A673 (cell line): ENCODE measurements around the gene TEFM.

Experiments used
- EZH2 ChIP-seq: fragments of 200-600 bp; sonication (generic); IDR thresholded peaks from 2 replicates; pipeline ENCODE4 v1.6.1; 2017; ENCODE audit warnings: borderline replicate concordance, low read depth, mild to moderate bottlenecking, mixed read lengths, antibody characterized with exemption, low read length; ENCODE audit not compliant: poor library complexity, severe bottlenecking
- TF ChIP-seq, protein P1 (sequence below): fragments of 300-800, 200-600 bp; sonication (generic); conservative IDR thresholded peaks from 2 replicates; pipeline ENCODE4 v1.5.1; 2017; ENCODE audit warnings: low read depth, mild to moderate bottlenecking, antibody characterized with exemption, low read length, moderate library complexity, mixed read lengths

- TF ChIP-seq, protein P1, sequence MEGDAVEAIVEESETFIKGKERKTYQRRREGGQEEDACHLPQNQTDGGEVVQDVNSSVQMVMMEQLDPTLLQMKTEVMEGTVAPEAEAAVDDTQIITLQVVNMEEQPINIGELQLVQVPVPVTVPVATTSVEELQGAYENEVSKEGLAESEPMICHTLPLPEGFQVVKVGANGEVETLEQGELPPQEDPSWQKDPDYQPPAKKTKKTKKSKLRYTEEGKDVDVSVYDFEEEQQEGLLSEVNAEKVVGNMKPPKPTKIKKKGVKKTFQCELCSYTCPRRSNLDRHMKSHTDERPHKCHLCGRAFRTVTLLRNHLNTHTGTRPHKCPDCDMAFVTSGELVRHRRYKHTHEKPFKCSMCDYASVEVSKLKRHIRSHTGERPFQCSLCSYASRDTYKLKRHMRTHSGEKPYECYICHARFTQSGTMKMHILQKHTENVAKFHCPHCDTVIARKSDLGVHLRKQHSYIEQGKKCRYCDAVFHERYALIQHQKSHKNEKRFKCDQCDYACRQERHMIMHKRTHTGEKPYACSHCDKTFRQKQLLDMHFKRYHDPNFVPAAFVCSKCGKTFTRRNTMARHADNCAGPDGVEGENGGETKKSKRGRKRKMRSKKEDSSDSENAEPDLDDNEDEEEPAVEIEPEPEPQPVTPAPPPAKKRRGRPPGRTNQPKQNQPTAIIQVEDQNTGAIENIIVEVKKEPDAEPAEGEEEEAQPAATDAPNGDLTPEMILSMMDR: no peak
- no peak for TF ChIP-seq EZH2
These were observed 36.5 kb upstream of the TEFM start for GRCh38 chr17:30942308-30943079.
